TTC549 (cell line): Measurements from ENCODE around the gene RUNX2.

Source experiments
- FAIRE-seq: peaks from 2 replicates; lab custom pipeline; 2012; peaks lifted over from hg19 to GRCh38; lab: Jason Lieb, UNC

RUNX2 gene

GRCh38 chr6:45624228-45624627, 296.1 kb downstream of the RUNX2 start:
- FAIRE-seq: no peak

GRCh38 chr6:45625191-45625664, 297.1 kb downstream of the RUNX2 start:
- no peak for FAIRE-seq

DNA sequence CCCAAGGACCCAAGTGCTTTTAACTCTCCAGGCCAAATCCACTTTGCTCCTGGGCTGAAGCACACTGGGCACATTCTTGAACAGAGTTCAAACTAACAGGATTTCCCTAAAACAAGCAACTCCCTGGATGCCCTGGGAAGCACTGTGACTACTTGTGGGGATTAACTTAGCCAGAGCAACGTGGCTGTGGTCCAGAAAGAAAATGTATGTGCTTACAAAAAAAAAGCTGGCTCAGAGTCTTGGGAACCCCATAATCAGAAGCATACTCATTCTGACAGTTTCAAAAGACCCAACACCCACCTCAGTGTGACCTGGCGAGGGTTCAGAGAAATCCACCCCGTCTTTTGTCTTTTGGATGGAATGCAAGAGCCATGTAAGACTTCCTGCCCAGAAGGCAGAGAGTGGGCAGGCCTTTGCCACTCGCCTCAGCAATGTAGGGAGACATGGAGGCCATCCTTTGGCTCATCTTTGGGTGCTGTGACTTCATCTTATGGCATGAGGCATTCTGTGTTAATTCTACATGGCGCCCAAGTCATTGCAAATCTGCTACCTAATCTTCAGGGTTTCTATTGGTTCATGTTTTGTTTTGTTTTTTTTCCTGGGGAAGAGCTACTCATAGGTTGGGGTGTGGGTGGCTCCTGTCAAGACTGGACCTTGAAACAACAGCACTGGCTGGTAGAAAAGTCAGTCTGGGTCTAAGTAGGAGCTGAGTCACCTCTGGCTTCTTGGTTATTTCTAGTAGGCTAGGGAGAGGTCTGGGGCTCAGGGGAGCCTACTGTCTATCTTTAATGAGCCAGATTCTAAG, 298.2 kb downstream of the RUNX2 start:
- FAIRE-seq: no peak

GRCh38 chr6:45630314-45630713, 302.2 kb downstream of the RUNX2 start:
- no peak for FAIRE-seq

DNA sequence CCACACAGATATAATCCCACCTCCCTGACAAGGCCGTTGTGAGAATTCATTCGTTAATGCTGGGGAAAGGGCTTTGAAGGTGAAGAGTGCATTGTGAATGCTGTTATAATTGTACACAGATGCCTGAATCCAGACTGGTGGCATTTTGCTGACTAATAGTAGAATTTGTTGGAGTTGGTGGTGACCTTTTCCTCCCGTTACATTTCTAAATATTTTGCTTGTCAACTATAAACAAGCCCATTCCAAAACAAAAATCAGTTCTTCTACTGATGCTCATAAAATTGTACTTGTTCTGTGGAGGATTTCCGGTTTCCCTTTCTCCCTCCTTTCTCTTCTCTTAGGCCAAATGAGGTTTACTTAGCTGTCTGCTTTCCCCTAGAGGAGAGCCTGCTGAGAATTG, 302.7 kb downstream of the RUNX2 start:
- no peak for FAIRE-seq

- FAIRE-seq: no peak
Observed at GRCh38 chr6:45631396-45631795, 303.3 kb downstream of the RUNX2 start.

GRCh38 chr6:45633272-45633908, 305.3 kb downstream of the RUNX2 start:
- no peak for FAIRE-seq

DNA sequence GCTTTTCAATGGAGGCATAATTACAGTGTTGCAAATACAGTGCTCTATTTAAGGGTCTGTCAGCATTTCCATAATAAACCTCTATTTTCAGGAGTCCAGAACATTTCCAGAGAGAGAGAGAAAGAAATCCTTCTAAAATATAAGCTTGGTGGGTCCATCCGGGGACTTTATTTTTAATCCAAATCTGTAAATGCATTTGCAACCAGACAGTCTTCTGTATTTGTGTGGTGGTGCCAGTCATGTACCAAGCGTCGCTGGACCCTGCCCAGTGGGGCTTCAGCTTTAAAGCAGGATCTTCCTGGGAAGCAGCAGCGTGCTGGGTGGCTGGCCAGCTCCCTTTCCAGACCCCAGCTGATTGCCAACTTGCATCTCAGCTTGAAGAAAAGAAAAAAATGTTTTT, 306.1 kb downstream of the RUNX2 start:
- no peak for FAIRE-seq

DNA sequence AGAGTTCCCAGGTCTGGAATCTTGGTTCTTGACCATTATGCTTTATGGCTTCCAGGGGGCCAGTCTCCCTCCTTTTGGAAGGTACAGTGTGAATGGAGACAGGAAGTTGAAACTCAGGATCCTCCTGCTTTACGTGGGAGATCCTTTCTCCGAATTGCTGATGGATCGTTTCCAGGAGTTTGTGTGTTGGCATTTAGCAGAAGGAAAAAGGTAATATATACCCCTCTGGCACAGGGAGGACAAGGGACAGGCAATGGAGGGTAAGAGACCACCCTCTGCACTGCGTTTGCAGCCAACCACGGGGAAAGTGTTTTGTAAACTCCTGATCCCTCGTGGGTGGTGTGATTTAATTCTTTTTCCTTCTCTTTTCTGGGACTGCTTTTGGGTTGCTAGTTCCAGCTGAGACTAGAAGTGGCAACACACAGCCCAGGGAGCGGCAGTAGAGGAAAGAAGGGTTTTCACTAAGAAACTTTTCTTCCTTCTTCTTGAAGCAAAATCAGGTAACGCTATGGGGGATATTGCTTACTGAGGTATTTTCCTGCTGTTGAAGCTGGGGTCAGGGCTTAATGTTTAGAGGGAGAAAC, 307.2 kb downstream of the RUNX2 start:
- no peak for FAIRE-seq

DNA sequence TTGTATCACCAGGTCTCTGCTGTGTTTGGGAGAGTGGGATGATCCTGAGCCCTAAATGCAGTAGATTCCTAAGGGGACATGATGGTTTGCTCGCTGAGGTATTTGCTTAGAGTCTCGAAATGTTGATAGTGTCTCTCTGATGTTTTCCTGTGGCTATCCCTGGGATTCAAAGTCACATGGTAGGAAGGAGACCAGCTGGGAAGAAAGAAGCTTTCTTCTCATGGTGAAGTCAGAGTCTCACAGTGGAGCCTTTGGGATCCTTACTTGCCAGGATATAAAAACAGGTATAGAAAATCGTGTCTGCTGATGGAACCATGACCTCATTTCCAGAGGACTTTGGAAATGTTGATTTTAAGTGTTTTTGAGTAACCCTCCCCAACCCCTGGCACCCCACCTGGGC, 308.9 kb downstream of the RUNX2 start:
- FAIRE-seq: no peak

DNA sequence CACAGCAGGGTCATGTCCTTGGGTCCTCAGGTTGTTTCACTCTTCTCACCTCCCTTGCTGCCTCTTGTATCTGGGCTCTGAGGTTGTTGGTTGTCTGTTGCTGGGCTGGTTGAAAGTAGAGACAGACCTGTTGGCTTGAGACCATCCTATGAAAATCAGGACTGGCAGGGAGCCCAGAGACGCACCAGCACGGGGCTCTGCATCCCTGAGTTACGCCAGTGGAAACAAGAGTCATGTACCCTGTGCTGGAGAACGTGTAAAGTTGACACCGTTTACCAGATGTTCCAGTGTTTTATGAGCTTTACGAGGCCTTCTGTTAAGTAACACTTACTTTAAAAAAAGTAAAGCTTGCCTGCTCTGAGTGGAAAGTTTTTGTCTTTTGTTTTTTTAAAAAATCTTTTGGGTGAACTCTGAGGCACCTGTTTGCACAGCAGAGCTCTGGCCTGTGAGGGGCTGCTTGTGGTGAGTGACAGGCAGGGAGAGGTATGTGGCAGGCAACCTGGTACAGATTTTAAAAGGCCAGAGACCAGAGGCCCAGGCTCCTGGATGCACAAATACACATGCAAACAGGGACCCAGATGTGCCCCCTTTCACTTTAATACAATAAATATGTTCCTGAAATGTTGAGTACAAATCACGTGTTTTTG, 309.6 kb downstream of the RUNX2 start:
- FAIRE-seq: no peak

DNA sequence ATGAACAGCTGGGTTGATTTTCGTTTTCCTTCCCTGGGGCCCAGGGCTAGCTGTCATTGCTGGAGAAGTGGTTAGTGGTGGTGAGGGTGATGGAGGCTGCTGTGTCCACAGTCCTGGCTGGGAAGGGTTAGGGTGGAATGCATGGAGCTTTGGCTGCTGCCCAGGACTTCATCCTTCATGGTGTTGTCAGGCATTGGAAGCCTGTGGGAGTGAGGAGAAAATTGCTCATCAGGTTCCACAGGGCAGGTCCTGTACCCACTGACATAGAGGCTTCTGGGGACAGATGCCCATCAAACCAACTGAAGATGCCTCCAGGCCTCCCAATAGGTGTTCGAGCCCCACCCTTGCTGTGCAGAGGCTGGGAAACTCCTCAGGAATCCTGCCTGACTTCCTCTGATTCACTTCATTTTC, 312.0 kb downstream of the RUNX2 start:
- FAIRE-seq: no peak

- FAIRE-seq: no peak
Observed at GRCh38 chr6:45640811-45641210, 312.7 kb downstream of the RUNX2 start.

GRCh38 chr6:45642331-45643125, 314.4 kb downstream of the RUNX2 start:
- FAIRE-seq: no peak

DNA sequence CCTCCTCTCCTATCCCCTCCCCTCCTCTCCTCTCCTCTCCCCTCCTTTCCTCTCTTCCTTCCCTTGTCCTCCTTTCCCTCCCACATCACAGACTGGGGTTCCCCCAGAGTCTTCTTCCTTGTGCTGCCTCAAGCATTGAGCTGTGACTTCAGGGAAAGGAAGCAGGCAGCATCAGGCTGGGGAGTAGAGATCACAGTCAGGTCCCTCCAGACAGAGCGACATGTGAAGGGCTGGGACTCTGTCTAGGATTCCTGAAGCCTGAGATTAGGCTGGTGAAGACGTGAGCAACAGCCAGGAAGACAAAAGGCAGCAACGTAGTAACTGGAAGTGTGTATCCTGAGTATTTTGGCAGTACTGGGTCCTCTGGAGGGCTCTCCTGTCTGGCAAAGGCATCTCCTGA, 315.0 kb downstream of the RUNX2 start:
- FAIRE-seq: no peak

DNA sequence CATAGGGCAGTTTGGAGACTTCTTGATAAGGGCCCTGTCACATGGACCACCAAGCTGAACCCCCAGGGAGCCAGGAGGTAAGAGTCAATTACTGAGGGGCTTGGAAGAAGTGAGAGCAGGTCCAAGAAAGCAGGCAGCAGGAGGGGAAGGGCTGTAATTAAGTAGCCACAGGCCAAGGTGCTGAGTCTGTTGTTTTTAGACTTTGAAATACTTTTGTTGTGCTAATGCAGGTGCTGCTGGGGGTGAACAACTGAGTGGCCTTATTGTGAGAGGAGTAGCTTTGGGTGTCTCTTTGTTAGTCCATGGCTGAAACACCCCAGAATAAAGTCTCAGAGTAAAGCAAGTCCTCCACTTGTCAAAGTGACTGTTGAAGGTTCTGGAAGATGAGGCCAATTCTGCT, 316.6 kb downstream of the RUNX2 start:
- FAIRE-seq: no peak

DNA sequence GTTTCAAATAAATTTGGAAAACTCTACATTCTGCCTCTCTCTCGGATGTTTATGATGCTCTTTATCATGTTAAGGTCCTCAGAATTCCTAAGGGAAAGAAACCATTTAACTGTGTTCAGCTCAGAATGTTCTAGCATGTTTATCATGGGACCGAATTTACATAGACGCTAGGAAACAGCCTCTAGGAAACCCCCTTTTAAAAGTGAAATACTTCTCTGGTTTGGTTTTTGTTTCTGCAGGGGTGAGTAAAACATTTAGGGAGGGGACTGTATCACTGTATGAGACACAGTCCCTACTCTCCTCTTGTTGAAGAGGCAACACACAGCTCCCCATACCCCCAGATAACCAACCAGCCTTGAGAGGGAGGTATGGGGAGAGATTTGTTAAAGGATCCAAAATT, 317.2 kb downstream of the RUNX2 start:
- no peak for FAIRE-seq

GRCh38 chr6:45647341-45648261, 319.5 kb downstream of the RUNX2 start:
- FAIRE-seq: no peak

- FAIRE-seq: no peak
Observed at GRCh38 chr6:45648262-45648620, 320.1 kb downstream of the RUNX2 start.

DNA sequence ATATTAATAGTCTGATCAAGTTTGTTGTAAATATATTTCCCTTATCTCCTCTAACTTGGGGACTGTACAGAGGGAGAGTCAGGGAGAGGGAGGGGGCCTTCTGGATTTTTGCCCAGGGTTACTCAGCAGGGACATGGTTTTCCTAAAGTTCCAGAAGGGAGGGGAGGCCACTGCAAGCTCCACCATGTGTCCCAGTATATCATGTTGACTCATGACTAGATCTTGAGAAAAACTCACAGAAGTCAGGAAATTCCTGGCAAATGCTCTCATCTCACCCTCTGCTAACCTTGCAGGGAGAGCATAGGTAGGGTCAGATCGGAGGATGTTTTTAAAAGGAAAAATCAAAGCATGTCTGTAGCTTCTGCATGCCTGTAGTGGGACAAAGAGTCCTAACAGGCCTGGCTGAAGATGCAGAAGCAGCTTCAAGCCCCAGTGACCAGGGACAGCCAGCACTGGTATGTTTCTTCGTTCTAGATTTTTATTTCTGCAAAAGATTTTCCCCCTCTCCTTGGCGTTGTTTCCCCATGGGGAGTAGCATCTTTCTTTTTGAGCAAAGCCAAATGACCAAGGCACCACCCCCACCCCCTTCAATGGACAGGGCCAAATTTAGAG, 322.5 kb downstream of the RUNX2 start:
- FAIRE-seq: no peak

DNA sequence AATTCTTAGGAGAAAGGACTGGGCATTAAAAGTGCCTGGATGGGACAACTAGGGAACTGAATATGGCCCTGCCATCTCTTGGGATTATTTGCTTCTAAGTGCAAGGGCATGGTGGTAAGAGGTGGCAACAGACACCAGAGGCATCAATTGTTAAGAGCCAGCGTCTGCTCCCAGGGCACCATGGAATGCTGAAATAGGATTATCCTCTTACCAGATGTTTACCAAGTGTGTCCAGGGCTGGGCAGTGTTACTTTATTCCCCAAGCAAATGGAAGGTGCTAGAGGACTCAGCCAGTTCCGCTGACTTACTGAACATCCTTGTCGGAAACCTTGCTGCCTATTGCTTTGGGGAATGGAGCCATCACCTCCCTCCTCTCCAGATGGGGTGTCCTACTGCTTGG, 323.2 kb downstream of the RUNX2 start:
- FAIRE-seq: no peak
